ENCODE results near the gene CTSZ.

The CTSZ gene

DNA sequence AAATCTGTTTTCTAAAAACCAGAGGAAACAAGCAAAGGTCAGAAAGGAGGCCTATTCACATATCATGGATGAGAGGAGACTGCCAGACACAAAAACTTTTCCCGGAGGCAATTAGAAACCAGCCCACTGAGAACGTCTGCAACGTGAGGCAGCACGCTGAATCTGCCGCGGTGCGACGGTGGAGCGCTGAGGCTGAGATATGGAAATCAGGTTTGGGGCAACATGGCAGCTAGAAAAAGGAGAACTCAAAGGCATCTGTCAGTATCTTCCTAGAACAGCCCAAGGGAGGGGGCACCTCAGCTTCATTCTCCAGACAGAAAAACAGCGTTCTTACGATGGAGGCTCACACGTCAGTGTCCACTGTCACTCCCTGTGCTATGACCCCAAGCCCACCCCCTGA is 30.3 kb upstream of the CTSZ start:
- TF ChIP-seq ZFP30 (CRISPR knock-in tag; IDR thresholded peaks at IDR 0.05) (no peak), ZC3H10 (CRISPR knock-in tag; IDR thresholded peaks at IDR 0.05) (no peak), BACH2 (CRISPR knock-in tag; IDR thresholded peaks at IDR 0.05; ENCODE audit: borderline replicate concordance) (no peak), ZFP3 (CRISPR knock-in tag; IDR thresholded peaks at IDR 0.05) (no peak), RARB (CRISPR knock-in tag; IDR thresholded peaks at IDR 0.05) (no peak), TSHZ2 (CRISPR knock-in tag; IDR thresholded peaks at IDR 0.05) (no peak), TCF4 (CRISPR knock-in tag; IDR thresholded peaks at IDR 0.05; ENCODE audit: borderline replicate concordance) (no peak), ESRRG (CRISPR knock-in tag; IDR thresholded peaks at IDR 0.05) (no peak), OSR1 (CRISPR knock-in tag; IDR thresholded peaks at IDR 0.05) (no peak), GLIS3 (CRISPR knock-in tag; IDR thresholded peaks at IDR 0.05) (no peak), TOX (CRISPR knock-in tag; IDR thresholded peaks at IDR 0.05; ENCODE audit: borderline replicate concordance) (no peak), ZNF8 (CRISPR knock-in tag; IDR thresholded peaks at IDR 0.05) (no peak), CSDC2 (CRISPR knock-in tag; IDR thresholded peaks at IDR 0.05) (no peak), ARNTL (CRISPR knock-in tag; IDR thresholded peaks at IDR 0.05; ENCODE audit: borderline replicate concordance, low read depth) (no peak)
- TF ChIP-seq, protein P1, sequence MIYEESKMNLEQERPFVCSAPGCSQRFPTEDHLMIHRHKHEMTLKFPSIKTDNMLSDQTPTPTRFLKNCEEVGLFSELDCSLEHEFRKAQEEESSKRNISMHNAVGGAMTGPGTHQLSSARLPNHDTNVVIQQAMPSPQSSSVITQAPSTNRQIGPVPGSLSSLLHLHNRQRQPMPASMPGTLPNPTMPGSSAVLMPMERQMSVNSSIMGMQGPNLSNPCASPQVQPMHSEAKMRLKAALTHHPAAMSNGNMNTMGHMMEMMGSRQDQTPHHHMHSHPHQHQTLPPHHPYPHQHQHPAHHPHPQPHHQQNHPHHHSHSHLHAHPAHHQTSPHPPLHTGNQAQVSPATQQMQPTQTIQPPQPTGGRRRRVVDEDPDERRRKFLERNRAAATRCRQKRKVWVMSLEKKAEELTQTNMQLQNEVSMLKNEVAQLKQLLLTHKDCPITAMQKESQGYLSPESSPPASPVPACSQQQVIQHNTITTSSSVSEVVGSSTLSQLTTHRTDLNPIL (CRISPR knock-in tag; IDR thresholded peaks at IDR 0.05; ENCODE audit: low read depth): no peak
- TF ChIP-seq, protein P2, sequence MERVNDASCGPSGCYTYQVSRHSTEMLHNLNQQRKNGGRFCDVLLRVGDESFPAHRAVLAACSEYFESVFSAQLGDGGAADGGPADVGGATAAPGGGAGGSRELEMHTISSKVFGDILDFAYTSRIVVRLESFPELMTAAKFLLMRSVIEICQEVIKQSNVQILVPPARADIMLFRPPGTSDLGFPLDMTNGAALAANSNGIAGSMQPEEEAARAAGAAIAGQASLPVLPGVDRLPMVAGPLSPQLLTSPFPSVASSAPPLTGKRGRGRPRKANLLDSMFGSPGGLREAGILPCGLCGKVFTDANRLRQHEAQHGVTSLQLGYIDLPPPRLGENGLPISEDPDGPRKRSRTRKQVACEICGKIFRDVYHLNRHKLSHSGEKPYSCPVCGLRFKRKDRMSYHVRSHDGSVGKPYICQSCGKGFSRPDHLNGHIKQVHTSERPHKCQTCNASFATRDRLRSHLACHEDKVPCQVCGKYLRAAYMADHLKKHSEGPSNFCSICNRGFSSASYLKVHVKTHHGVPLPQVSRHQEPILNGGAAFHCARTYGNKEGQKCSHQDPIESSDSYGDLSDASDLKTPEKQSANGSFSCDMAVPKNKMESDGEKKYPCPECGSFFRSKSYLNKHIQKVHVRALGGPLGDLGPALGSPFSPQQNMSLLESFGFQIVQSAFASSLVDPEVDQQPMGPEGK (CRISPR knock-in tag; IDR thresholded peaks at IDR 0.05; ENCODE audit: borderline replicate concordance): no peak
- TF ChIP-seq, protein P3, sequence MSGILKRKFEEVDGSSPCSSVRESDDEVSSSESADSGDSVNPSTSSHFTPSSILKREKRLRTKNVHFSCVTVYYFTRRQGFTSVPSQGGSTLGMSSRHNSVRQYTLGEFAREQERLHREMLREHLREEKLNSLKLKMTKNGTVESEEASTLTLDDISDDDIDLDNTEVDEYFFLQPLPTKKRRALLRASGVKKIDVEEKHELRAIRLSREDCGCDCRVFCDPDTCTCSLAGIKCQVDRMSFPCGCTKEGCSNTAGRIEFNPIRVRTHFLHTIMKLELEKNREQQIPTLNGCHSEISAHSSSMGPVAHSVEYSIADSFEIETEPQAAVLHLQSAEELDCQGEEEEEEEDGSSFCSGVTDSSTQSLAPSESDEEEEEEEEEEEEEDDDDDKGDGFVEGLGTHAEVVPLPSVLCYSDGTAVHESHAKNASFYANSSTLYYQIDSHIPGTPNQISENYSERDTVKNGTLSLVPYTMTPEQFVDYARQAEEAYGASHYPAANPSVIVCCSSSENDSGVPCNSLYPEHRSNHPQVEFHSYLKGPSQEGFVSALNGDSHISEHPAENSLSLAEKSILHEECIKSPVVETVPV (CRISPR knock-in tag; IDR thresholded peaks at IDR 0.05): no peak
- ATAC-seq: no peak

- no peak for ATAC-seq
These were observed 28.3 kb upstream of the CTSZ start for GRCh38 chr20:59035381-59035780.

GRCh38 chr20:59033616-59034165 is 26.6 kb upstream of the CTSZ start:
- TF ChIP-seq, protein P2 (CRISPR knock-in tag; IDR thresholded peaks at IDR 0.05; ENCODE audit: borderline replicate concordance): no peak
- TF ChIP-seq TOX (CRISPR knock-in tag; IDR thresholded peaks at IDR 0.05; ENCODE audit: borderline replicate concordance) (no peak), RARB (CRISPR knock-in tag; IDR thresholded peaks at IDR 0.05) (no peak), ZFP30 (CRISPR knock-in tag; IDR thresholded peaks at IDR 0.05) (no peak), TSHZ2 (CRISPR knock-in tag; IDR thresholded peaks at IDR 0.05) (no peak), ISL1 (CRISPR knock-in tag; IDR thresholded peaks at IDR 0.05) (no peak), BACH2 (CRISPR knock-in tag; IDR thresholded peaks at IDR 0.05; ENCODE audit: borderline replicate concordance) (no peak), ESRRG (CRISPR knock-in tag; IDR thresholded peaks at IDR 0.05) (no peak), POU6F1 (CRISPR knock-in tag; IDR thresholded peaks at IDR 0.05; ENCODE audit: borderline replicate concordance, low read depth) (no peak), ZNF565 (CRISPR knock-in tag; conservative IDR thresholded peaks at IDR 0.05; ENCODE audit: low read depth) (no peak), ZC3H10 (CRISPR knock-in tag; IDR thresholded peaks at IDR 0.05) (no peak), ZNF8 (CRISPR knock-in tag; IDR thresholded peaks at IDR 0.05) (no peak), PPARA (CRISPR knock-in tag; IDR thresholded peaks at IDR 0.05; ENCODE audit: borderline replicate concordance) (no peak), ZNF70 (CRISPR knock-in tag; IDR thresholded peaks at IDR 0.05) (no peak), CSDC2 (CRISPR knock-in tag; IDR thresholded peaks at IDR 0.05) (no peak)
- no peak for ATAC-seq

More at GRCh38 chr20:59035381-59035780, 28.3 kb upstream of the CTSZ start:
- TF ChIP-seq ZC3H10 (CRISPR knock-in tag; IDR thresholded peaks at IDR 0.05): no peak

All from SK-N-SH treated with all-trans-retinoic acid at 6 μM for 48 hours (cell line).